Neuronal stem cell (in vitro differentiated cells): Measurements from ENCODE around the gene DARS2.
"Not testable (repeated sequence)": the region's sequence is repeated elsewhere in the genome, so short reads cannot be mapped to it uniquely, and the experiment has no call there.

Experiments
- DNase-seq: peaks from one replicate; pipeline ENCODE4 v3.0.0-alpha.2; 2013; ENCODE audit warnings: low spot score
- H2AFZ ChIP-seq: one replicate; pipeline ENCODE4 v1.6.1; 2013; ENCODE audit warnings: mild to moderate bottlenecking, low read length, inconsistent platforms
- H2AK5ac ChIP-seq: 2 replicates; pipeline ENCODE4 v1.6.1; 2013; ENCODE audit warnings: low read depth, mild to moderate bottlenecking, inconsistent platforms, low read length, moderate library complexity, mixed read lengths
- H2BK120ac ChIP-seq: 2 replicates; pipeline ENCODE4 v1.6.1; 2013; ENCODE audit warnings: low read depth, mild to moderate bottlenecking, inconsistent platforms, low read length, moderate library complexity, mixed read lengths
- H2BK12ac ChIP-seq: one replicate; pipeline ENCODE4 v1.6.1; 2013; ENCODE audit warnings: low read length, inconsistent platforms
- H2BK15ac ChIP-seq: 2 replicates; pipeline ENCODE4 v1.6.1; 2013; ENCODE audit warnings: mild to moderate bottlenecking, low read length, inconsistent platforms, mixed read lengths
- H2BK5ac ChIP-seq: one replicate; pipeline ENCODE4 v1.6.1; 2013; ENCODE audit warnings: inconsistent platforms, mild to moderate bottlenecking, low read length, moderate library complexity
- H3K14ac ChIP-seq: one replicate; pipeline ENCODE4 v1.6.1; 2013; ENCODE audit warnings: low read length, inconsistent platforms
- H3K18ac ChIP-seq: 2 replicates; pipeline ENCODE4 v1.6.1; 2013; ENCODE audit warnings: low read length, inconsistent platforms
- H3K23ac ChIP-seq: 2 replicates; pipeline ENCODE4 v1.6.1; 2013; ENCODE audit warnings: low read depth, mild to moderate bottlenecking, mixed read lengths, low read length, inconsistent platforms; ENCODE audit not compliant: poor library complexity
- H3K27ac ChIP-seq: replicated peaks from 3 replicates; pipeline ENCODE4 v1.5.1; 2013; ENCODE audit warnings: low read length, inconsistent platforms
- H3K27me3 ChIP-seq, 3 experiments: 2 replicates each; pipeline ENCODE4 v1.6.1; 2013; ENCODE audit warnings: low read length in 3 of 3, mild to moderate bottlenecking in 2 of 3, inconsistent platforms in 1 of 3, low read depth in 1 of 3, mixed read lengths in 1 of 3, moderate library complexity in 1 of 3; ENCODE audit not compliant: control insufficient read depth in 3 of 3, insufficient read depth in 3 of 3
- H3K36me3 ChIP-seq, 2 donors: replicated peaks in 1 of 2; 2 replicates each; pipeline ENCODE4 v1.6.1; 2013; ENCODE audit warnings: low read length in 2 of 2; ENCODE audit not compliant: control insufficient read depth in 2 of 2, insufficient read depth in 2 of 2
- H3K4ac ChIP-seq: 2 replicates; pipeline ENCODE4 v1.6.1; 2013; ENCODE audit warnings: inconsistent platforms, mild to moderate bottlenecking, low read length, moderate library complexity
- H3K4me1 ChIP-seq, 2 donors: 1 replicate in 1 of 2; 2 replicates in 1 of 2; pipeline ENCODE4 v1.6.1; 2013; ENCODE audit warnings: low read length in 2 of 2, low read depth in 1 of 2; ENCODE audit not compliant: control insufficient read depth in 2 of 2, insufficient read depth in 1 of 2
- H3K4me2 ChIP-seq: one replicate; pipeline ENCODE4 v1.6.1; 2013; ENCODE audit warnings: mild to moderate bottlenecking, low read length, inconsistent platforms; ENCODE audit not compliant: insufficient read depth, poor library complexity, severe bottlenecking
- H3K4me3 ChIP-seq, 2 donors: 2 replicates each; pipeline ENCODE4 v1.5.1; 2013; ENCODE audit warnings: low read length in 2 of 2, mild to moderate bottlenecking in 2 of 2, inconsistent platforms in 1 of 2, moderate library complexity in 1 of 2
- H3K79me1 ChIP-seq: one replicate; pipeline ENCODE4 v1.6.1; 2013; ENCODE audit warnings: low read depth, mild to moderate bottlenecking, inconsistent platforms, low read length, moderate library complexity
- H3K9ac ChIP-seq: one replicate; pipeline ENCODE4 v1.6.1; 2013; ENCODE audit warnings: mild to moderate bottlenecking, low read depth, low read length, inconsistent platforms; ENCODE audit not compliant: poor library complexity
- H3K9me3 ChIP-seq, 2 donors: replicated peaks in 1 of 2; 2 replicates each; pipeline versions ENCODE3 to v1.6.1; 2013; ENCODE audit warnings: low read length in 2 of 2, mild to moderate bottlenecking in 2 of 2, inconsistent platforms in 1 of 2, low read depth in 1 of 2, mixed read lengths in 1 of 2, moderate library complexity in 1 of 2; ENCODE audit not compliant: control insufficient read depth in 2 of 2, insufficient read depth in 1 of 2
- H4K8ac ChIP-seq: one replicate; pipeline ENCODE4 v1.6.1; 2013; ENCODE audit warnings: low read depth, mild to moderate bottlenecking, inconsistent platforms, low read length, moderate library complexity
- H4K91ac ChIP-seq: one replicate; pipeline ENCODE4 v1.6.1; 2013; ENCODE audit warnings: low read length, low read depth, mild to moderate bottlenecking, inconsistent platforms; ENCODE audit not compliant: poor library complexity
- WGBS, 2 donors: extraction: QIAGEN DNeasy Blood & Tissue Kit; methylation state at CpG; one replicate each; pipeline ENCODE4 v1.1.7; 2013; ENCODE audit warnings: missing lambda C conversion rate in 2 of 2, mixed read lengths in 1 of 2; ENCODE audit not compliant: insufficient read length in 2 of 2, insufficient replicate concordance in 1 of 2; ENCODE audit errors: extremely low coverage in 2 of 2; 5-methylcytosine and 5-hydroxymethylcytosine counted together

The DARS2 gene

DNA sequence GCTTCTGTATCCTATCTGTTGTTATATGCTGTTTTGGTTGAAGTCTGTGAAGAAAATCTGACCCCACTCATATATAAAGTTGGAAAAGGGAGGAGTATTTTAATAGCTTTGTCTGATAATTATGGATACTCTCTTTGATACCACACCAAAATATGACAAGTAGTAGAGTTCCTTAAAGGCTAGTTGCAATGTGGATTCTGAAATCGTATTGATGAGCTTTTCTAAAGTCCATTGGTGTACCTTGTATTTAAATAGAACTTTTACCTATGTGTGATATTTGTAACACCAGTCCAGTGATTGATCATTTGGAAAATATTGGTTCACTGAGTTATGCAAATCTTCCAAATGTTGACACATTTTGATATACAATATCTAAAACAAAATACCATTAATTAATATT lies 35.6 kb downstream of the DARS2 start:
- H3K14ac ChIP-seq, result no peak overlapping the region
- H2AK5ac ChIP-seq, result no peak overlapping the region
- H3K4me3 ChIP-seq, result no peak overlapping the region
- no peak overlapping the region for H2BK5ac ChIP-seq
- peaks cover 16 to 91% of the 10 kb centered on the region in 2 donors for H3K36me3 ChIP-seq
- no peak for DNase-seq
- H2BK120ac ChIP-seq, result no peak overlapping the region
- H3K9me3 ChIP-seq, result no peaks in the 10 kb centered on the region
- H3K4ac ChIP-seq, result no peak overlapping the region
- no peak overlapping the region for H3K27ac ChIP-seq
- H2AFZ ChIP-seq, result no peak overlapping the region
- no peak overlapping the region for H3K18ac ChIP-seq
- H2BK15ac ChIP-seq, result no peak overlapping the region
- H4K91ac ChIP-seq, result no peak overlapping the region
- no peak overlapping the region for H3K4me2 ChIP-seq
- WGBS, 2 donors, result no CpG with 5 or more reads among the region's 1 CpG
- H3K4me1 ChIP-seq, result peaks cover 0 to 2% of the 10 kb centered on the region in 2 donors
- H3K23ac ChIP-seq, result no peak overlapping the region
- H4K8ac ChIP-seq, result no peak overlapping the region
- H3K79me1 ChIP-seq, result no peaks in the 10 kb centered on the region
- no peak overlapping the region for H3K9ac ChIP-seq
- no peaks in the 10 kb centered on the region for H3K27me3 ChIP-seq
- H2BK12ac ChIP-seq, result no peak overlapping the region

- no peak overlapping the region for H2AFZ ChIP-seq
- no peak overlapping the region for H3K14ac ChIP-seq
- peaks cover 4 to 8% of the 10 kb centered on the region in 2 donors for H3K4me1 ChIP-seq
- no CpG with 5 or more reads among the region's 7 CpGs for WGBS, 2 donors
- H2BK120ac ChIP-seq, result no peak overlapping the region
- H3K79me1 ChIP-seq, result no peaks in the 10 kb centered on the region
- no peak overlapping the region for H3K4me3 ChIP-seq
- H3K23ac ChIP-seq, result peak overlapping the region; percentile 74
- H3K4ac ChIP-seq, result no peak overlapping the region
- H2AK5ac ChIP-seq, result no peak overlapping the region
- no peak overlapping the region for H2BK15ac ChIP-seq
- no peak overlapping the region for H2BK12ac ChIP-seq
- H3K27me3 ChIP-seq, result no peaks in the 10 kb centered on the region
- H3K36me3 ChIP-seq, result peaks cover 18 to 91% of the 10 kb centered on the region in 2 donors
- no peak overlapping the region for H3K4me2 ChIP-seq
- H3K9me3 ChIP-seq, result no peaks in the 10 kb centered on the region
- H3K27ac ChIP-seq, result no peak overlapping the region
- H3K9ac ChIP-seq, result no peak overlapping the region
- no peak for DNase-seq
- H3K18ac ChIP-seq, result no peak overlapping the region
- no peak overlapping the region for H2BK5ac ChIP-seq
- H4K8ac ChIP-seq, result no peak overlapping the region
- H4K91ac ChIP-seq, result no peak overlapping the region
These were observed 37.3 kb downstream of the DARS2 start for GRCh38 chr1:173861731-173862145.

GRCh38 chr1:173862146-173862768 lies 37.8 kb downstream of the DARS2 start:
- H2BK12ac ChIP-seq, H3K79me1 ChIP-seq, H2BK5ac ChIP-seq, DNase-seq, H2BK15ac ChIP-seq, H2BK120ac ChIP-seq, H3K14ac ChIP-seq, H3K9ac ChIP-seq, H2AFZ ChIP-seq, H3K4me3 ChIP-seq, H3K27ac ChIP-seq, H3K18ac ChIP-seq, H4K8ac ChIP-seq, H3K9me3 ChIP-seq, H3K23ac ChIP-seq, H3K27me3 ChIP-seq, H2AK5ac ChIP-seq, H3K4me1 ChIP-seq, H3K4me2 ChIP-seq, H4K91ac ChIP-seq, H3K4ac ChIP-seq: not testable (repeated sequence)
- no CpG with 5 or more reads among the region's 13 CpGs for WGBS, 2 donors
- peaks cover 15 to 91% of the 10 kb centered on the region in 2 donors for H3K36me3 ChIP-seq

DNA sequence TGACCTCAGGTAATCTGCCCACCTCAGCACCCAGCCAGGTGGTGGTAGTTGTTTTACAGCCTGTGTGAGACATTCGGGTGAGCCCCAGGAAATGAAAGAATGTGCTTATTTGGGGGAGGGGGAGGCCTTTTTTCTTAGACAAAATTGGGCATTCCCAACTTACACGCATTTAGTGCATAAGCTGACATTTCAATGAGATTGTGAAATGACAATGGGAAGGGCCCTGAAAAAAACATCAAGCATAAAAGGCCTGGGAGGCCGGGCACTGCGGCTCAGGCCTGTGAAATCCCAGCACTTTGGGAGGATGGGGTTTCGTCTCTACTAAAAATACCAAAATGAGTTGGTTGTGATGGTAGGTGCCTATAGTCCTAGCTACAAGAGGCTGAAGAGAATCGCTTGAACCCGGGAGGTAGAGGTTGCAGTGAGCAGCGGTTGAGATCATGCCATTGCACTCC lies 38.3 kb downstream of the DARS2 start:
- no peaks in the 10 kb centered on the region for H3K9me3 ChIP-seq
- H3K4me3 ChIP-seq, result no peak overlapping the region
- no peak overlapping the region for H2AFZ ChIP-seq
- no peak overlapping the region for H3K27ac ChIP-seq
- H3K27me3 ChIP-seq, result no peaks in the 10 kb centered on the region
- no peak overlapping the region for H3K4me2 ChIP-seq
- peaks cover 14 to 87% of the 10 kb centered on the region in 2 donors for H3K36me3 ChIP-seq
- no CpG with 5 or more reads among the region's 8 CpGs for WGBS, 2 donors
- no peak overlapping the region for H3K14ac ChIP-seq
- no peak for DNase-seq
- H3K79me1 ChIP-seq, result no peaks in the 10 kb centered on the region
- H2AK5ac ChIP-seq, result no peak overlapping the region
- no peak overlapping the region for H4K91ac ChIP-seq
- no peak overlapping the region for H3K23ac ChIP-seq
- no peak overlapping the region for H3K18ac ChIP-seq
- no peak overlapping the region for H2BK15ac ChIP-seq
- no peak overlapping the region for H3K4ac ChIP-seq
- H2BK120ac ChIP-seq, result no peak overlapping the region
- H3K9ac ChIP-seq, result no peak overlapping the region
- H2BK12ac ChIP-seq, result no peak overlapping the region
- peaks cover 4 to 8% of the 10 kb centered on the region in 2 donors for H3K4me1 ChIP-seq
- no peak overlapping the region for H2BK5ac ChIP-seq
- no peak overlapping the region for H4K8ac ChIP-seq
